ENCODE measurements around the gene KRTAP2-3. TPM values are rescaled to one million over a fixed set of nuclear protein-coding genes. Genes with fewer than 3 reads are reported as not detected.
A peak's percentile ranks its signal among the peaks of the same experiment; 100 is the strongest.
"Not testable (repeated sequence)": the region's sequence is repeated elsewhere in the genome, so short reads cannot be mapped to it uniquely, and the experiment has no call there.

KRTAP2-3 gene
- total and polyA plus RNA-seq, 2 experiments from 2014 or later = not detected

DNA sequence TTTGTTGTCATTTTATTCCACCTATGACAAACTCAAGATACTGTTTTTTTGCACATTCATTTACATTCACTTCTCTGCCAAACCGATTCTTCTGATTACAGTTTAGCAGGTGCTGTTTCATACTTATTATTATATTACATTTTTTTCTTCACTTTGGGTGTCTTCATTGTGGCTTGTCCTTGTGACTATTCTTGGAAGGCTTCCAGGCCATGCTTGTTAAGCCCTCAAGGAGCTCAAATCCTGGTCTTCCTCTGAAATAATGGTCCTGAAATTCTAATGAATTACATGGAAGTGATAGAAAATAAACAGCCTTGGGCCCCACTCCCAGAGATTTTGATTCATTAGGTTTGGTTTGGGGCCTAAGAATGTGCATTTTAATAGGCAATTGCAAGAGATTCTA, 4.4 kb upstream of the KRTAP2-3 start:
- H3K4me3 ChIP-seq = no peak overlapping the region
- H3K36me3 ChIP-seq (replicated peaks; ENCODE audit: insufficient read depth, low read depth) = no peaks in the 10 kb centered on the region
- TF ChIP-seq EZH2phosphoT487 (IDR thresholded peaks at IDR 0.05; ENCODE audit: low read depth, severe bottlenecking, unreplicated experiment) (no peak), EZH2 (IDR thresholded peaks at IDR 0.05; ENCODE audit: borderline replicate concordance) (no peak)
- TF ChIP-seq, protein P1, sequence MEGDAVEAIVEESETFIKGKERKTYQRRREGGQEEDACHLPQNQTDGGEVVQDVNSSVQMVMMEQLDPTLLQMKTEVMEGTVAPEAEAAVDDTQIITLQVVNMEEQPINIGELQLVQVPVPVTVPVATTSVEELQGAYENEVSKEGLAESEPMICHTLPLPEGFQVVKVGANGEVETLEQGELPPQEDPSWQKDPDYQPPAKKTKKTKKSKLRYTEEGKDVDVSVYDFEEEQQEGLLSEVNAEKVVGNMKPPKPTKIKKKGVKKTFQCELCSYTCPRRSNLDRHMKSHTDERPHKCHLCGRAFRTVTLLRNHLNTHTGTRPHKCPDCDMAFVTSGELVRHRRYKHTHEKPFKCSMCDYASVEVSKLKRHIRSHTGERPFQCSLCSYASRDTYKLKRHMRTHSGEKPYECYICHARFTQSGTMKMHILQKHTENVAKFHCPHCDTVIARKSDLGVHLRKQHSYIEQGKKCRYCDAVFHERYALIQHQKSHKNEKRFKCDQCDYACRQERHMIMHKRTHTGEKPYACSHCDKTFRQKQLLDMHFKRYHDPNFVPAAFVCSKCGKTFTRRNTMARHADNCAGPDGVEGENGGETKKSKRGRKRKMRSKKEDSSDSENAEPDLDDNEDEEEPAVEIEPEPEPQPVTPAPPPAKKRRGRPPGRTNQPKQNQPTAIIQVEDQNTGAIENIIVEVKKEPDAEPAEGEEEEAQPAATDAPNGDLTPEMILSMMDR (IDR thresholded peaks at IDR 0.05; ENCODE audit: poor library complexity) = no peak
- H3K4me1 ChIP-seq (ENCODE audit: insufficient read depth) = no peaks in the 10 kb centered on the region
- 96% methylated on average over 1 of the region's 1 CpG for WGBS (ENCODE audit: low lambda C conversion rate, missing lambda C conversion rate)
- no peaks in the 10 kb centered on the region for H3K27me3 ChIP-seq
- H3K9me3 ChIP-seq (ENCODE audit: low read depth) = no peaks in the 10 kb centered on the region
- no peak overlapping the region for H3K27ac ChIP-seq
- no peaks in the 10 kb centered on the region for H4K20me1 ChIP-seq (ENCODE audit: insufficient read depth, poor library complexity, severe bottlenecking)
- no peaks in the 10 kb centered on the region for H3K79me2 ChIP-seq
- H3K9me2 ChIP-seq (replicated peaks; ENCODE audit: insufficient read depth) = no peaks in the 10 kb centered on the region
- DNase-seq (ENCODE audit: low spot score) = no peak
- no peak overlapping the region for H3K4me2 ChIP-seq
- no peak overlapping the region for H2AFZ ChIP-seq

DNA sequence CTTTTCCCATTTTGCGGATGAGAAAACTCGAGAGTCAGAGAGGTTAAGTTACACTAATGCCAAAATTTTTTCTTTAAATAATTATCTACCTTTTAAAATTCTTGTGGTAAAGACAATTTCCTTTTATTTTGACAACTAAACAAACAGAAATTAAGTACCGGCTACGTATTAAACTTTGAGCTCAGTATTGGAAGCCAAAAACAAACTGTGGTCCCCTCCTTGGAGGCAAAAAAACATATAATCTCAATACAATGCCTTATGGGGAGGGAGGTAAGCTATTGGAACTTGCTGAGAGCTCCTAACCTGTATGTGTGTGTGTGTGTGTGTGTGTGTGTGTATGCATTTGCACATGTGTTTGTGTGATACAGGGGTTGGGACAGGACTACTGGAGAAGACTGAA, 3.5 kb upstream of the KRTAP2-3 start:
- TF ChIP-seq EZH2 (IDR thresholded peaks at IDR 0.05; ENCODE audit: borderline replicate concordance) (no peak), EZH2phosphoT487 (IDR thresholded peaks at IDR 0.05; ENCODE audit: low read depth, severe bottlenecking, unreplicated experiment) (no peak)
- TF ChIP-seq, protein P1 (IDR thresholded peaks at IDR 0.05; ENCODE audit: poor library complexity) = no peak
- WGBS (ENCODE audit: low lambda C conversion rate, missing lambda C conversion rate) = 79% methylated on average over 4 of the region's 4 CpGs
- H3K9me3 ChIP-seq (ENCODE audit: low read depth) = no peaks in the 10 kb centered on the region

DNA sequence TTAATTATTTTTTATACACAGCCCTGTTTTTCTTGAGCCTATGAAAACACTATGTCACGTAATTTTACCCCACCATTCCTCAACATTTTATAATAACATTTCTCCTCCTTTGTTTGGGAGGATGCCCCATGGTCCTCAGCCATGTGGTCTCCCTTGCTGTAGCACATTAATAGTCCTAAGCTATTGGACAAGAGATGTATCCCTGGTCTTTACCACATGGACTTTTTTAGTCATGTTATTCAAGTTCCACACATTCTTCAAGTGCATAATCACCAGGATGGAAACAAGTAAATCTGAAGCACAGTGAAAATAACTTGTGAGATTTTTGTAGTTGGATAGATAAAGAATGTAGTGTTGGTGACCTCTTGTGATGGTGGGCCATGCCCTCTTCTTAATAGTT, 2.0 kb upstream of the KRTAP2-3 start:
- Histone ChIP-seq H3K4me2 (no peak overlapping the region), H3K4me3 (no peak overlapping the region), H3K4me1 (ENCODE audit: insufficient read depth) (no peaks in the 10 kb centered on the region), H3K9me3 (ENCODE audit: low read depth) (no peaks in the 10 kb centered on the region), H3K27ac (peak overlapping the region; percentile 18), H3K9me2 (replicated peaks; ENCODE audit: insufficient read depth) (no peaks in the 10 kb centered on the region), H3K36me3 (replicated peaks; ENCODE audit: insufficient read depth, low read depth) (no peaks in the 10 kb centered on the region), H2AFZ (no peak overlapping the region), H3K27me3 (no peaks in the 10 kb centered on the region), H4K20me1 (ENCODE audit: insufficient read depth, poor library complexity, severe bottlenecking) (no peaks in the 10 kb centered on the region), H3K79me2 (no peaks in the 10 kb centered on the region)
- 76% methylated on average over 1 of the region's 1 CpG for WGBS (ENCODE audit: low lambda C conversion rate, missing lambda C conversion rate)
- TF ChIP-seq EZH2 (IDR thresholded peaks at IDR 0.05; ENCODE audit: borderline replicate concordance) (no peak), EZH2phosphoT487 (IDR thresholded peaks at IDR 0.05; ENCODE audit: low read depth, severe bottlenecking, unreplicated experiment) (no peak)
- TF ChIP-seq, protein P1 (IDR thresholded peaks at IDR 0.05; ENCODE audit: poor library complexity) = no peak
- no peak for DNase-seq (ENCODE audit: low spot score)

More for the DNA sequence above, 3.5 kb upstream of the KRTAP2-3 start:
- H3K4me3 ChIP-seq = no peak overlapping the region
- H3K36me3 ChIP-seq (replicated peaks; ENCODE audit: insufficient read depth, low read depth) = no peaks in the 10 kb centered on the region
- no peaks in the 10 kb centered on the region for H3K79me2 ChIP-seq
- H3K9me2 ChIP-seq (replicated peaks; ENCODE audit: insufficient read depth) = no peaks in the 10 kb centered on the region
- H3K27me3 ChIP-seq = no peaks in the 10 kb centered on the region
- no peak overlapping the region for H3K4me2 ChIP-seq
- no peaks in the 10 kb centered on the region for H4K20me1 ChIP-seq (ENCODE audit: insufficient read depth, poor library complexity, severe bottlenecking)
- H3K27ac ChIP-seq = no peak overlapping the region
- H3K4me1 ChIP-seq (ENCODE audit: insufficient read depth) = no peaks in the 10 kb centered on the region
- H2AFZ ChIP-seq = no peak overlapping the region
- no peak for DNase-seq (ENCODE audit: low spot score)

DNA sequence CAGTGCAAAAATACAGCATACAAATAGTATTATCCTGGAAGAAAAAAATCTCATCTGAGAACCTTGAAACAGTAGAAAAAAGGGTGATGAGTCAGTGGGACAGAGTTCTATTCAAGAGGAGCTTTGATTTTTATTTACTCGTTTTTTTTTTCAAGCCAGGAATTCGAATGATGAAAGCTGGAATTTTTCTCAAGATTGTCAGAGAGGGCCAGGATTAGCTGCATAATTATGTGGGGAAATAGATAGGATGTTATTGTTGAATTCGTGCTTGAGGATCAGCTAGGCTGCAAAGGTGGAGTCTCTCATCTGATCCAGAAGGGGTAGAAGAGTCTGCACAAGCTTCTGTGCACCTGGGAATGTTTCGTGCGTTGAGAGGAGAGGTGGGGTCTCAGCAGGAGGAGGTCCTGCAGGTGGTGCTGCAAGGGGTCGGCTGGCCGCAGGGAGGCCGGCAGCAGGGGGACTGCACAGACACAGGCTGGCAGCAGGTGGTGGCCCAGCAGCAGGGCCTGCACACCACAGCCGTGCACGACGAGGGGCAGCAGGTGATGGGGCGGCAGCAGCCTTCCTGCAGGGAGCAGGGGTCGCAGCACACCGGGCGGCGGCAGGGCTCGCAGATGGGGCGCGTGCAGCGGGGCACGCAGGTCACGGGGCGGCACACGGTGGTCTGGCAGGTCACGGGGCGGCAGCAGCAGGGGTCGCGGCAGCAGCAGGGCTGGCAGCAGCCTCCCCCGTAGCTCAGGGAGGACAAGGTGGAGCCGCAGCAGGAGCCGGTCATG, 450 bp downstream of the KRTAP2-3 start:
- H3K4me1 ChIP-seq (ENCODE audit: insufficient read depth); H3K27me3 ChIP-seq; H3K9me2 ChIP-seq (replicated peaks; ENCODE audit: insufficient read depth); H3K36me3 ChIP-seq (replicated peaks; ENCODE audit: insufficient read depth, low read depth); H3K4me3 ChIP-seq; H4K20me1 ChIP-seq (ENCODE audit: insufficient read depth, poor library complexity, severe bottlenecking); H2AFZ ChIP-seq; H3K4me2 ChIP-seq; H3K27ac ChIP-seq; H3K79me2 ChIP-seq; H3K9me3 ChIP-seq (ENCODE audit: low read depth): not testable (repeated sequence)
- 67% methylated on average over 12 of the region's 31 CpGs for WGBS (ENCODE audit: low lambda C conversion rate, missing lambda C conversion rate)
- peak; percentile 28 for DNase-seq (ENCODE audit: low spot score)

Data from hepatocyte (in vitro differentiated cells).